ENCODE data around the gene TROAP. TPM values are rescaled to one million over a fixed set of nuclear protein-coding genes. Genes with fewer than 3 reads are reported as not detected.
A peak's percentile ranks its signal among the peaks of the same experiment; 100 is the strongest.

Gene TROAP
- total RNA-seq, 1 donor from 2014 or later = 4.8 TPM

- no peak overlapping the region for H3K4me3 ChIP-seq (ENCODE audit: low read depth, low read length)
- H3K27me3 ChIP-seq (ENCODE audit: control insufficient read depth, insufficient read depth, low read length) = peaks cover 6% of the 10 kb centered on the region
- no peaks in the 10 kb centered on the region for H3K36me3 ChIP-seq (ENCODE audit: control insufficient read depth, insufficient read depth, low read length)
- no peak for TF ChIP-seq CTCF (IDR thresholded peaks at IDR 0.05; ENCODE audit: insufficient read depth, low read length, poor library complexity, severe bottlenecking)
- no peak for DNase-seq (ENCODE audit: low read depth)
Measured at GRCh38 chr12:49284672-49285071, 38.4 kb upstream of the TROAP start.

- no peak for DNase-seq (ENCODE audit: low read depth)
- H3K36me3 ChIP-seq (ENCODE audit: control insufficient read depth, insufficient read depth, low read length) = no peaks in the 10 kb centered on the region
- no peak overlapping the region for H3K4me3 ChIP-seq (ENCODE audit: low read depth, low read length)
- H3K27me3 ChIP-seq (ENCODE audit: control insufficient read depth, insufficient read depth, low read length) = peaks cover 7% of the 10 kb centered on the region
- TF ChIP-seq CTCF (IDR thresholded peaks at IDR 0.05; ENCODE audit: insufficient read depth, low read length, poor library complexity, severe bottlenecking) = no peak
Measured at GRCh38 chr12:49287876-49288275, 35.2 kb upstream of the TROAP start.

- Histone ChIP-seq H3K4me3 (ENCODE audit: low read depth, low read length) (no peak overlapping the region), H3K27me3 (ENCODE audit: control insufficient read depth, insufficient read depth, low read length) (peaks cover 10% of the 10 kb centered on the region), H3K36me3 (ENCODE audit: control insufficient read depth, insufficient read depth, low read length) (no peaks in the 10 kb centered on the region)
- no peak for DNase-seq (ENCODE audit: low read depth)
- peak; percentile 82 for TF ChIP-seq CTCF (IDR thresholded peaks at IDR 0.05; ENCODE audit: insufficient read depth, low read length, poor library complexity, severe bottlenecking)
Measured at GRCh38 chr12:49288412-49288853, 34.6 kb upstream of the TROAP start.

- no peak overlapping the region for H3K4me3 ChIP-seq (ENCODE audit: low read depth, low read length)
- DNase-seq (ENCODE audit: low read depth) = no peak
- H3K27me3 ChIP-seq (ENCODE audit: control insufficient read depth, insufficient read depth, low read length) = peaks cover 14% of the 10 kb centered on the region
- TF ChIP-seq CTCF (IDR thresholded peaks at IDR 0.05; ENCODE audit: insufficient read depth, low read length, poor library complexity, severe bottlenecking) = no peak
- H3K36me3 ChIP-seq (ENCODE audit: control insufficient read depth, insufficient read depth, low read length) = no peaks in the 10 kb centered on the region
Measured at GRCh38 chr12:49288922-49289555, 34.0 kb upstream of the TROAP start.

GRCh38 chr12:49292729-49293055, 30.4 kb upstream of the TROAP start:
- peaks cover 49% of the 10 kb centered on the region for H3K27me3 ChIP-seq (ENCODE audit: control insufficient read depth, insufficient read depth, low read length)
- no peak overlapping the region for H3K4me3 ChIP-seq (ENCODE audit: low read depth, low read length)
- DNase-seq (ENCODE audit: low read depth) = no peak
- no peak for TF ChIP-seq CTCF (IDR thresholded peaks at IDR 0.05; ENCODE audit: insufficient read depth, low read length, poor library complexity, severe bottlenecking)
- H3K36me3 ChIP-seq (ENCODE audit: control insufficient read depth, insufficient read depth, low read length) = no peaks in the 10 kb centered on the region

All from kidney epithelial cell (primary cell).